ENCODE results near the gene COL4A2.
"Not testable (repeated sequence)": the region's sequence is repeated elsewhere in the genome, so short reads cannot be mapped to it uniquely, and the experiment has no call there.

The COL4A2 gene

DNA sequence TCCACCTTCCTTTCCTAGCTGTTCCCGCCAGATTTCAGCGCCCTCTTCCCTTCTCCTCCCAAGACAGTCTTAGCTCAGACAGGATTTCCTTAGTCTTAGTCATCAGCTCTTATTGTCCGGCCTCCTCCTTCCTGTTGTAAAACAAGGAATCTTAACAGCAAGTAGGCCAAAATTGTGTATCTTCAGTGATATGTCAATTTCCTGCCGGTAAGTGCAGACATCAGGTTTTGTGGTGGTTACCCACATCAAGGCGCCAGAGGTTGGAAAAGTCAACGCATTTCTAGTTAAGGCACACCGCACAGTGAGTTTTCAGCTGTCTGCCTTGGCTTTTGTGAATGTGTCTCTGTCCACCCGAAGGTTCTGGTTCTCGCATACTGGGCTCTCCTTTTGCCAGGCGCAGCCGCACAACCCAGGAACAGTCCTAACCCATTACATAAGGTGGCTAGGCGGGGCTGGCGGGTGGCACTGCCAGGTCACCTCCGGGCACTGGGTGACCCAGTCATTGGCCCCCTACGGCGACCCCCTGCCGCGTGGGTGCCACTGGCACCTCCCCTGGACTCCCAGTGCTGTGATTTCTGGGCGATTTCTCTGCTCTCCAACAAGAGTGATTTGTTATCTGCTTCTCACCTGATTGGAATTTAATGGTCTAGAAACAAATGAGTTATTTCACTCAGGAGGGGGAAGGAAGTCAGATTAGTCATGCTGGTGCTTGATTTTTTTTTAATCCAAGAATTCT is 12.9 kb downstream of the COL4A2 start:
- Histone ChIP-seq H3K4me3 (ENCODE audit: low read length, poor library complexity, severe bottlenecking) (peak overlapping the region; percentile 46), H3F3A (ENCODE audit: low read depth) (no peaks in the 10 kb centered on the region)

DNA sequence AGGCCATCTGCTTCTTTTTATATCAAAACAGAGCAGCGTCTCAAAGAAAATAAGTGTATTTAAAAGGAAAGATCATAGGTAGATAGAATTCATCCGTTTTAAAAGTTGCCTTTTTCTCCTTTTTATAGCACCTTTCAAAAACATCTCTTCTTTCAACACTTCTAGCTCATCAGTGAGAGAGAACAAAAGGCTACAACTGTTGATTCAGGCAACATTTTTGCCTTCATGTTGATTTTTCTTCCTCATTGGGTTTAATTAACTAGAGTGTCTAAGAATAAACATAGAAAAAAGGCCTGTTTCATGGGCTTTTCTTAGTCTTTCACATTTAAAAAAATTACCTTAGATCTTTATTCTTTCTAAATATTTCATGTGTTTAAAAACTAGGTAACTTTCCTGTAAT is 13.6 kb downstream of the COL4A2 start:
- H4K20me1 ChIP-seq (ENCODE audit: insufficient read depth, low read length, poor library complexity, severe bottlenecking): no peaks in the 10 kb centered on the region
- H3K79me2 ChIP-seq (ENCODE audit: insufficient read depth, low read length): no peaks in the 10 kb centered on the region
- peak overlapping the region; percentile 65 for H3K4me2 ChIP-seq (ENCODE audit: low read depth, low read length, poor library complexity, severe bottlenecking)
- TF ChIP-seq, protein P1, sequence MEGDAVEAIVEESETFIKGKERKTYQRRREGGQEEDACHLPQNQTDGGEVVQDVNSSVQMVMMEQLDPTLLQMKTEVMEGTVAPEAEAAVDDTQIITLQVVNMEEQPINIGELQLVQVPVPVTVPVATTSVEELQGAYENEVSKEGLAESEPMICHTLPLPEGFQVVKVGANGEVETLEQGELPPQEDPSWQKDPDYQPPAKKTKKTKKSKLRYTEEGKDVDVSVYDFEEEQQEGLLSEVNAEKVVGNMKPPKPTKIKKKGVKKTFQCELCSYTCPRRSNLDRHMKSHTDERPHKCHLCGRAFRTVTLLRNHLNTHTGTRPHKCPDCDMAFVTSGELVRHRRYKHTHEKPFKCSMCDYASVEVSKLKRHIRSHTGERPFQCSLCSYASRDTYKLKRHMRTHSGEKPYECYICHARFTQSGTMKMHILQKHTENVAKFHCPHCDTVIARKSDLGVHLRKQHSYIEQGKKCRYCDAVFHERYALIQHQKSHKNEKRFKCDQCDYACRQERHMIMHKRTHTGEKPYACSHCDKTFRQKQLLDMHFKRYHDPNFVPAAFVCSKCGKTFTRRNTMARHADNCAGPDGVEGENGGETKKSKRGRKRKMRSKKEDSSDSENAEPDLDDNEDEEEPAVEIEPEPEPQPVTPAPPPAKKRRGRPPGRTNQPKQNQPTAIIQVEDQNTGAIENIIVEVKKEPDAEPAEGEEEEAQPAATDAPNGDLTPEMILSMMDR (conservative IDR thresholded peaks at IDR 0.05; ENCODE audit: low read length): no peak
- no peak for TF ChIP-seq EZH2phosphoT487 (IDR thresholded peaks at IDR 0.05; ENCODE audit: borderline replicate concordance)
- H3K4me3 ChIP-seq (ENCODE audit: low read length, poor library complexity, severe bottlenecking): peak overlapping the region; percentile 46
- H3K9me2 ChIP-seq (replicated peaks; ENCODE audit: low read depth, low read length): no peaks in the 10 kb centered on the region
- no peaks in the 10 kb centered on the region for H3K27me3 ChIP-seq (ENCODE audit: insufficient read depth, low read length, poor library complexity, severe bottlenecking)
- peaks cover 14% of the 10 kb centered on the region for H3K4me1 ChIP-seq (ENCODE audit: insufficient read depth, low read length, poor library complexity, severe bottlenecking)
- H3K36me3 ChIP-seq (ENCODE audit: insufficient read depth, low read length): no peaks in the 10 kb centered on the region
- no peaks in the 10 kb centered on the region for H3F3A ChIP-seq (ENCODE audit: low read depth)
- H3K9ac ChIP-seq (ENCODE audit: low read depth, low read length, poor library complexity, severe bottlenecking): no peak overlapping the region
- no peak overlapping the region for H2AFZ ChIP-seq (ENCODE audit: low read length)
- H3K9me3 ChIP-seq (ENCODE audit: insufficient read depth, low read depth, low read length): no peaks in the 10 kb centered on the region

More for the DNA sequence above, 12.9 kb downstream of the COL4A2 start:
- Histone ChIP-seq H3K9me2 (replicated peaks; ENCODE audit: low read depth, low read length) (no peaks in the 10 kb centered on the region), H4K20me1 (ENCODE audit: insufficient read depth, low read length, poor library complexity, severe bottlenecking) (no peaks in the 10 kb centered on the region), H2AFZ (ENCODE audit: low read length) (no peak overlapping the region), H3K9ac (ENCODE audit: low read depth, low read length, poor library complexity, severe bottlenecking) (no peak overlapping the region), H3K4me2 (ENCODE audit: low read depth, low read length, poor library complexity, severe bottlenecking) (peak overlapping the region; percentile 65), H3K27me3 (ENCODE audit: insufficient read depth, low read length, poor library complexity, severe bottlenecking) (no peaks in the 10 kb centered on the region), H3K9me3 (ENCODE audit: insufficient read depth, low read depth, low read length) (no peaks in the 10 kb centered on the region), H3K79me2 (ENCODE audit: insufficient read depth, low read length) (no peaks in the 10 kb centered on the region), H3K4me1 (ENCODE audit: insufficient read depth, low read length, poor library complexity, severe bottlenecking) (peaks cover 14% of the 10 kb centered on the region), H3K36me3 (ENCODE audit: insufficient read depth, low read length) (no peaks in the 10 kb centered on the region)
- no peak for TF ChIP-seq EZH2phosphoT487 (IDR thresholded peaks at IDR 0.05; ENCODE audit: borderline replicate concordance)
- TF ChIP-seq, protein P1 (conservative IDR thresholded peaks at IDR 0.05; ENCODE audit: low read length): no peak

DNA sequence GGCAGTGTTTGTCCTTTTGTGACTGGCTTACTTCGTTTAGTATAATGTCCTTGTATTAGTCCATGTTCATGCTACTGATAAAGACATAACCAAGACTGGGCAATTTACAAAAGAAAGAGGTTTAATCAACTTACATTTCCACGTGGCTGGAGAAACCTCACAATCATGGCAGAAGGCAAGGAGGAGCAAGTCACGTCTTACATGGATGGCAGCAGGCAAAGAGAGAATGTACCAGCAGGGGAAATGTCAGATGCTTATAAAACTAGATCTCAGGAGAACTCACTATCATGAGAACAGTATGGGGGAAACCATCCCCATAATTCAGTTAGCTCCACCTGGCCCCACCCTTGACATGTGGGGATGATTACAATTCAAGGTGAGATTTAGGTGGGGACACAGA is 14.5 kb downstream of the COL4A2 start:
- H3K4me2 ChIP-seq (ENCODE audit: low read depth, low read length, poor library complexity, severe bottlenecking); H3K4me3 ChIP-seq (ENCODE audit: low read length, poor library complexity, severe bottlenecking); H3K79me2 ChIP-seq (ENCODE audit: insufficient read depth, low read length); H3K36me3 ChIP-seq (ENCODE audit: insufficient read depth, low read length); H4K20me1 ChIP-seq (ENCODE audit: insufficient read depth, low read length, poor library complexity, severe bottlenecking); H3K9me2 ChIP-seq (replicated peaks; ENCODE audit: low read depth, low read length); H2AFZ ChIP-seq (ENCODE audit: low read length); H3K9ac ChIP-seq (ENCODE audit: low read depth, low read length, poor library complexity, severe bottlenecking); H3K27me3 ChIP-seq (ENCODE audit: insufficient read depth, low read length, poor library complexity, severe bottlenecking); H3F3A ChIP-seq (ENCODE audit: low read depth); H3K9me3 ChIP-seq (ENCODE audit: insufficient read depth, low read depth, low read length): not testable (repeated sequence)
- H3K4me1 ChIP-seq (ENCODE audit: insufficient read depth, low read length, poor library complexity, severe bottlenecking): peaks cover 14% of the 10 kb centered on the region
